ENCODE data around the gene NCAPH2. TPM values are rescaled to one million over a fixed set of nuclear protein-coding genes. Genes with fewer than 3 reads are reported as not detected.

NCAPH2 gene
- total and polyA plus RNA-seq, 4 experiments from 2014 or later = 36.4 to 81.8 (median 59.0) TPM

DNA sequence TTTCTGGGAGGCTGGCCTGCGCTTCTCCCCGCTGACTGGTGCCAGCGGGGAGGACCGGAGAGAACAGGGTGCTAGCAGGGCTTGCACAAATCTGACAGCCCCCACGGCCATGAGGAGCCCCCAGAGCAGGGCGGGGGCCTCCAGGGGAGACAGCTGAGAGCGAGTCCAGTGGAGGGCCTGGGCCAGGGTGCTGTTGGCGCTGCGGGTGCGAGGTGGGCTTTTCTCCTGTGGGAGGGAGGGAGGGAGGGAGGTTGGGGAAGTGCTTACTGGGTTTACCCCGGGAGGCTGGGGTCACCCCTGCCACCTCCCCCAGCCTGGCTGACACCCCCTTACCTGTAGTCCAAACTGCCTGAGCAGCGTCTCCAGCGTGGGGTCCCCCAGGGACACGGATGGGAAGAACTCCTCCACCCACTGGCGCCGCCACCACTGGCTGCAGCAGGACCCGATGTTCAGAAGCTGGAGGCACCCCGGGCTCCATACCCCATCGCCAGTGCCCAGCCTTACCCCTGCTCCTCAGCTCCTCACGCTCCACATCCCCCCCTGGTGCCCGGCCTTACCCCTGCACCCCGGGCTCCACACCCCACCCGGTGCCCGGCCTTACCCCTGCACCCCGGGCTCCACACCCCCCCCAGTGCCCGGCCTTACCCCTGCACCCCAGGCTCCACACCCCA, 4.4 kb upstream of the NCAPH2 start:
- no peak overlapping the region for H3K27ac Mint-ChIP-seq
- H3K4me3 Mint-ChIP-seq = no peak overlapping the region
- Histone ChIP-seq H3K4me1 (ENCODE audit: insufficient read depth, low read length) (peaks cover 18% of the 10 kb centered on the region), H3K27ac (ENCODE audit: low read depth, low read length) (no peak overlapping the region), H3K27me3 (ENCODE audit: insufficient read depth, low read length) (no peaks in the 10 kb centered on the region), H3K36me3 (ENCODE audit: insufficient read depth, low read length) (peaks cover 22% of the 10 kb centered on the region), H3K9me3 (ENCODE audit: control insufficient read depth in 1 of 2, low read length in 2 of 2) (no peaks in the 10 kb centered on the region), H3K4me3 (ENCODE audit: low read length in 2 of 2) (no peak overlapping the region)
- no peaks in the 10 kb centered on the region for H3K27me3 Mint-ChIP-seq
- H3K36me3 Mint-ChIP-seq = peaks cover 0 to 15% of the 10 kb centered on the region in 2 donors
- CTCF ChIA-PET (ENCODE audit: partially characterized antibody) = interaction anchor here (0.5 to 1.3 kb wide), 3 partner anchors 22 to 156 kb away, joined by 3 to 5 read pairs (median 4); partner anchors contain the start of gene SCO2
- no peaks in the 10 kb centered on the region for H3K9me3 Mint-ChIP-seq
- POLR2A ChIA-PET (ENCODE audit: partially characterized antibody) = interaction anchor here (0.9 to 2.1 kb wide), 3 partner anchors 22 to 118 kb away, joined by 3 to 7 read pairs (median 5); partner anchors contain the start of gene SCO2
- no peak for DNase-seq
- peaks cover 3 to 14% (median 8%) of the 10 kb centered on the region in 4 donors for H3K4me1 Mint-ChIP-seq
- intact Hi-C loops (cut with micrococcal nuclease) = no loop called here

DNA sequence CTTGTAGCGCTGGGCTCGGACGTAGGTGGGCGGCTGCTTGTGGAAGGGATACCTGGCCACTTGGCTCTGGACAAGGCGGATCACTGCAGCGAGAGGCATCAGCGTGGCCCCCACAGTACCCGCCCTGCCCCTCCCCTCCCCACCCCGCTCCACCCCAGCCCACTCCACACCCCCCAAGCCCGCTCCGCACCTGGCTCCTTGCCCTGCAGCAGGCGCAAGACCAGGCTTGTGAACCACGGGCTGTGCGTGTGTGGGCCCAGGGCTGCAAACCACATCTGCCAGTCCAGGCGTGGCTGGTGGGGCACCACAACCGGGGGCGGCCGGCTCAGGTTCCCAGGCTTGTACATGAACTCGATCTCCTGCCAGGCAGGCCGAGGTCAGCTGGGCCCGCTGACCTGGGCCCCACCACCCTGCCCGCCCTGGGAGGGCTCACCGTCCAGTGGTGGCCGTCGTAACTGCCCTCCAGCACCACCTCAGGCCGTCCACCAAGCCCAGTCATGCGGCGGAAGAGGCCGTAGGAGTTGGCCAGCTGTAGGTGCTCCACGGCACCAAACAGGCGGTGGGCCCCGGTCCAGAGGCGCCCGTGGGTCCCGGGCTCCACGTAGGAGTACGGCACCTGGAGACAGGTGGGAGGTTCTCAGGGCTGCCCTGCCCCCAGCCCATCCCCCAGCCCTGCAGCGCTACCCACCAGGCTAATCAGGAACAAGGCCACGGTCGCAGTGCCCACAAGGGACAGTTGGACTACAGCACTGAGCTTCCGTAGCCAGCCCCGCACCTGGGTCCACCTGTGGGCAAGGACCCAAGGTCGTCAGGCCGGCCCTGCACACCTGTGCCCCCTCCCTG, 3.4 kb upstream of the NCAPH2 start:
- intact Hi-C loops (cut with micrococcal nuclease) = loop anchor here (5.0 kb wide), 1 partner anchor 43 kb away; the partner anchor contains the start of gene KLHDC7B
- no peaks in the 10 kb centered on the region for H3K27me3 Mint-ChIP-seq
- H3K9me3 ChIP-seq (ENCODE audit: control insufficient read depth in 1 of 2, low read length in 2 of 2) = no peaks in the 10 kb centered on the region
- no peaks in the 10 kb centered on the region for H3K27me3 ChIP-seq (ENCODE audit: insufficient read depth, low read length)
- ChIA-PET CTCF (ENCODE audit: partially characterized antibody) (interaction anchor here (0.9 to 1.3 kb wide), 2 partner anchors 21 to 123 kb away, joined by 4 to 5 read pairs; partner anchors contain the start of gene SCO2), POLR2A (ENCODE audit: partially characterized antibody) (interaction anchor here (1.2 to 5.0 kb wide), 3 partner anchors 21 to 117 kb away, joined by 5 to 76 read pairs (median 71); partner anchors contain the start of genes SBF1 and SCO2)
- peaks cover 27% of the 10 kb centered on the region for H3K4me1 ChIP-seq (ENCODE audit: insufficient read depth, low read length)
- H3K4me3 Mint-ChIP-seq = no peak overlapping the region
- H3K4me1 Mint-ChIP-seq = peaks cover 9 to 24% (median 17%) of the 10 kb centered on the region in 4 donors
- H3K36me3 Mint-ChIP-seq = peaks cover 0 to 22% of the 10 kb centered on the region in 2 donors
- no peak overlapping the region for H3K27ac Mint-ChIP-seq
- no peak overlapping the region for H3K27ac ChIP-seq (ENCODE audit: low read depth, low read length)
- H3K4me3 ChIP-seq (ENCODE audit: low read length in 2 of 2) = no peak overlapping the region
- DNase-seq = no peak
- H3K9me3 Mint-ChIP-seq = no peaks in the 10 kb centered on the region
- H3K36me3 ChIP-seq (ENCODE audit: insufficient read depth, low read length) = peaks cover 22% of the 10 kb centered on the region

DNA sequence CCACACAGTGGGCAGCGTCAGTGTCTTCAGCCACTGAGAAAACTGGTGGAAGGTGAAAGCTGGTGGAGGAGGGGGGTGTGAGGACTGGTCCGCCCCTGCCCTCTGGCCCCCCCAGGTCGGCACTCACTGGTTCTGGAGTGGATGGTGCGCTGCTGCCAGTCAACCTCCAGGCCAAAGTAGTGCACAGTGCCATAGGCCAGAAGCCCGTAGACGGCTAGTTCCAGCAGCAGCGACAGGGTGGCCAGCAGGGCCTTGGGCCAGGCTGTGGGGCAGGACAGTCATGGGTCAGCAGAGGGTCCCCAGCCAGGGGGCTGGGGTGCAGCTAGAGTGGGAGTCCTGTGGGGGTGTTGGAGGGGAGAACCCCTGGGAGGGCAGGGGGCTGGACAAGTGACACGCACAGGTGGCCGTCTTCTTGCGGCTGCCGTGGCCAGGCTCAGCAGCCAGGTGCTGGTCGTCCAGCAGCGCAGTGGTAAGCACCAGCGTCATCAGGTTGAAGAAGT, 2.7 kb upstream of the NCAPH2 start:
- no peaks in the 10 kb centered on the region for H3K9me3 ChIP-seq (ENCODE audit: control insufficient read depth in 1 of 2, low read length in 2 of 2)
- Mint-ChIP-seq H3K36me3 (peaks cover 0 to 22% of the 10 kb centered on the region in 2 donors), H3K27ac (peak overlapping the region in 1 of 7 donors; percentile 30), H3K4me1 (peaks cover 10 to 26% (median 18%) of the 10 kb centered on the region in 4 donors), H3K4me3 (peak overlapping the region in 2 of 8 donors; percentile 58 to 68), H3K27me3 (no peaks in the 10 kb centered on the region), H3K9me3 (no peaks in the 10 kb centered on the region)
- no peak overlapping the region for H3K4me3 ChIP-seq (ENCODE audit: low read length in 2 of 2)
- POLR2A ChIA-PET (ENCODE audit: partially characterized antibody) = interaction anchor here (1.2 to 7.6 kb wide), 5 partner anchors 20 to 116 kb away, joined by 5 to 242 read pairs (median 71); partner anchors contain the start of genes SBF1, SCO2 and TYMP
- DNase-seq = no peak
- CTCF ChIA-PET (ENCODE audit: partially characterized antibody) = no interaction called here
- peaks cover 22% of the 10 kb centered on the region for H3K36me3 ChIP-seq (ENCODE audit: insufficient read depth, low read length)
- no peak overlapping the region for H3K27ac ChIP-seq (ENCODE audit: low read depth, low read length)
- H3K27me3 ChIP-seq (ENCODE audit: insufficient read depth, low read length) = no peaks in the 10 kb centered on the region
- peaks cover 28% of the 10 kb centered on the region for H3K4me1 ChIP-seq (ENCODE audit: insufficient read depth, low read length)
- intact Hi-C loops (cut with micrococcal nuclease) = loop anchor here (5.0 kb wide), 1 partner anchor 42 kb away; the partner anchor contains the start of gene KLHDC7B

DNA sequence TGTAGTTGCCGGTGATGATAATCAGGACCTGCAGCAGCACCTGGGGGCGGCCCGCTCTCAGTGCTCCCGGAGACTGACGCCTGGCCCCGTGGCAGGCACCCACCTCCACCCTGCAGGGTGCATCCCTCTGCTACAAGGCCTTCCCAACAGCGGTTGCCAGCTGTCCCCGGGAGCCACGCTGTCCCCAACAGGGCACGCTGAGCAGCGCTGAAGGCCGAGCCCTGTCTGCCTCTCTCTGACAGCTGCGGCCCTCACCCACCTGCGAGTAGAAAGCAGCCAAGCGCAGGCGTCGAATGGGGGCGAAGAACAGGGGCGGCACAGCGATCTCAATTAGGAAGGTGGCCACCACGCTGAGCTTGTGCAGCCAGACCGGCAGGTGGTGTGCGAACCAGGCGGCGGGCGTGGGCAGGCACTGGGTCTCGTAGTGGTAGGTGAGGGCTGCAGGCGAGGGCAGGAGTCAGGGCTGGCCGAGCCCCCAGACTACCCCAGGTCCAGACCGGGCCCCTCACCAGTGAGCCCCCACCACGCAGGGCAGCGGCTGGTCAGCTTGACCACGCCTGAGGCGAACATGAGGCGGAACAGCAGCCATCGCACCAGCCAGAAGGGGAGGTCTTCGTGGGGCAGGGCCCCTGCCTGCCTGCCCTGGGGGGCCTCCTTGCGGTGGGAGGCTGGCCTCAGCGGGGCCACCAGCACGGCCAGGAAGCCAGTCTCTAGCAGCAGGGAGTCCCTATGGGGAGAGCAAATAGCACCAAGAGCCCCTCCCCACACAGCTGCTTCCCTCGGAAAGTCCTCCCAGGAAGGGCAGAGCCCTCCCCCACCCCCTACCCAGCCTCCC, 2.0 kb upstream of the NCAPH2 start:
- no peaks in the 10 kb centered on the region for H3K9me3 ChIP-seq (ENCODE audit: control insufficient read depth in 1 of 2, low read length in 2 of 2)
- H3K27me3 ChIP-seq (ENCODE audit: insufficient read depth, low read length) = no peaks in the 10 kb centered on the region
- no peak for DNase-seq
- ChIA-PET CTCF (ENCODE audit: partially characterized antibody) (interaction anchor here (3.7 to 6.8 kb wide), 2 partner anchors 8 to 20 kb away, joined by 12 to 76 read pairs; partner anchors contain the start of gene SCO2), POLR2A (ENCODE audit: partially characterized antibody) (interaction anchor here (1.2 to 7.6 kb wide), 5 partner anchors 21 to 261 kb away, joined by 5 to 242 read pairs (median 71); partner anchors contain the start of genes SBF1, SCO2, TUBGCP6 and TYMP)
- peak overlapping the region; percentile 84 to 98 for H3K4me3 ChIP-seq (ENCODE audit: low read length in 2 of 2)
- Mint-ChIP-seq H3K27ac (peak overlapping the region in 1 of 7 donors; percentile 30), H3K27me3 (no peaks in the 10 kb centered on the region), H3K9me3 (no peaks in the 10 kb centered on the region), H3K4me1 (peaks cover 10 to 26% (median 18%) of the 10 kb centered on the region in 4 donors), H3K36me3 (peaks cover 0 to 20% of the 10 kb centered on the region in 2 donors), H3K4me3 (peak overlapping the region; percentile 24 to 97 (median 38))
- H3K27ac ChIP-seq (ENCODE audit: low read depth, low read length) = peak overlapping the region; percentile 98
- intact Hi-C loops (cut with micrococcal nuclease) = loop anchor here (2.0 to 5.0 kb wide), 2 partner anchors 41 to 163 kb away; partner anchors contain the start of genes KLHDC7B and PPP6R2
- H3K4me1 ChIP-seq (ENCODE audit: insufficient read depth, low read length) = peaks cover 28% of the 10 kb centered on the region
- peaks cover 22% of the 10 kb centered on the region for H3K36me3 ChIP-seq (ENCODE audit: insufficient read depth, low read length)

DNA sequence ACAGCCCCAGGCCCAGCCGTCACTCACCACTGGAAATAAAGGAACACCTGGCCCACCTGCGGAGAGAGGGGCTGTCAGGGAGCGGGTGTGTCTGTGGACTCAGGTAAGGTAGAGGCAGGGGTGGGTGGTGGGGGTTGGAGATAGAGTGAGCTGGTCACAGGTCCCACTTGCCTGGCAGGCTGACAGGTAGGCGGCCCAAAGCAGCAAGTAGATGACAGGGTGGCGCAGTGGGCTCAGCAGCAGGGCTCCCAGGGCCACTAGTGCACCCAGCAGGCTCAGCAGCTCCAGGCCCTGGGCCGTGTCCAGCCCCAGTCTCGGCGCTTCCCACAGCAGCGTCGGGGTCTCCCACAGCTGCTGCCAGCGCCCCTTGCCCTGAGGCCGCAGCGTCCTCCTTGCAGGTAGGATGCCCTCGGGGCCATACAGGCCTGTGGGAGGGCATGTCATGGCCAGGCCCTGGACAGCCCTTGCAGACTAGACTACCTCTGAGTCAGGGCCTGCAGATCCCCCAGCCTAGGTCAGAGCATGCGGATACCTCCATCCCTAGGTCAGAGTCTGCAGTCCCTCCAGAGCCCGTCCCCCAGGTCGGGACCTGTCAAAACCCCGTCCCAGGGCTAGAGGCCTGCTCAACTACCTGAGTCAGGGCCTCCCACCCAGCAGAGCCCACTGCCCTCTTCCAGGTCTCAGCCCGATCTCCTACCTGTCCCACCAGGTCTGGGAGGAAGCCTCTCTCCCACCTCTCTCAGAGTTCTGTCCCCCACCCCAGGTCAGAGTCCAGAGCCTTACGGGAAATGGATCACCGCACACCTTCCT, 1.2 kb upstream of the NCAPH2 start:
- POLR2A ChIA-PET (ENCODE audit: partially characterized antibody) = interaction anchor here (1.0 to 7.6 kb wide), 13 partner anchors 8 to 262 kb away, joined by 3 to 242 read pairs (median 13); partner anchors contain the start of genes ARSA, CHKB, SBF1 and SCO2

More for the DNA sequence above, 1.2 kb upstream of the NCAPH2 start:
- peak in 1 of 5 donors; percentile 58 for DNase-seq
- peaks cover 0 to 20% of the 10 kb centered on the region in 2 donors for H3K36me3 Mint-ChIP-seq
- H3K4me1 Mint-ChIP-seq = peaks cover 10 to 26% (median 18%) of the 10 kb centered on the region in 4 donors
- H3K27me3 ChIP-seq (ENCODE audit: insufficient read depth, low read length) = no peaks in the 10 kb centered on the region
- H3K4me3 Mint-ChIP-seq = peak overlapping the region; percentile 91 to 97 (median 94)
- no peaks in the 10 kb centered on the region for H3K27me3 Mint-ChIP-seq
- H3K27ac ChIP-seq (ENCODE audit: low read depth, low read length) = peak overlapping the region; percentile 98
- H3K4me1 ChIP-seq (ENCODE audit: insufficient read depth, low read length) = peaks cover 28% of the 10 kb centered on the region
- intact Hi-C loops (cut with micrococcal nuclease) = loop anchor here (1.0 to 5.0 kb wide), 3 partner anchors 32 to 164 kb away; partner anchors contain the start of genes KLHDC7B, PPP6R2 and SBF1
- H3K4me3 ChIP-seq (ENCODE audit: low read length in 2 of 2) = peak overlapping the region; percentile 84 to 98
- no peaks in the 10 kb centered on the region for H3K9me3 Mint-ChIP-seq
- peak overlapping the region; percentile 85 to 98 (median 94) for H3K27ac Mint-ChIP-seq
- CTCF ChIA-PET (ENCODE audit: partially characterized antibody) = interaction anchor here (1.0 to 6.8 kb wide), 4 partner anchors 9 to 234 kb away, joined by 3 to 76 read pairs (median 8); partner anchors contain the start of gene SCO2
- no peaks in the 10 kb centered on the region for H3K9me3 ChIP-seq (ENCODE audit: control insufficient read depth in 1 of 2, low read length in 2 of 2)
- H3K36me3 ChIP-seq (ENCODE audit: insufficient read depth, low read length) = peaks cover 22% of the 10 kb centered on the region
